ENCODE data around the gene MAP4.

GRCh38 chr3:47856669-47857068 is 159.5 kb downstream of the MAP4 start:
- TF ChIP-seq CTCF (IDR thresholded peaks at IDR 0.05; ENCODE audit: insufficient read depth, low read depth, low read length) = no peak
- TF ChIP-seq EZH2 (IDR thresholded peaks at IDR 0.05; ENCODE audit: insufficient read depth, low read length) = no peak

Data from astrocyte (in vitro differentiated cells and primary cell).